CD14-positive monocyte (primary cell): ENCODE measurements around the gene NBDY. TPM values are rescaled to one million over a fixed set of nuclear protein-coding genes. Genes with fewer than 3 reads are reported as not detected.

Source experiments
- DNase-seq, 3 donors: peaks; one replicate each; pipeline ENCODE4 v3.0.0-alpha.2; 2011 to 2022
- H2AFZ ChIP-seq: 2 replicates; pipeline ENCODE4 v1.6.0; 2012; ENCODE audit warnings: mild to moderate bottlenecking, low read depth, low read length, inconsistent platforms; ENCODE audit not compliant: insufficient read depth, poor library complexity, severe bottlenecking
- H3K27ac ChIP-seq, 2 donors: 1 replicate in 1 of 2; 2 replicates in 1 of 2; pipeline ENCODE4 v1.5.1; 2012 to 2013; ENCODE audit warnings: low read length in 2 of 2, control low read depth in 1 of 2, inconsistent platforms in 1 of 2, low read depth in 1 of 2, mild to moderate bottlenecking in 1 of 2
- H3K27me3 ChIP-seq, 2 donors: one replicate each; pipeline versions ENCODE4 v1.6.0 to v1.6.1; 2011 to 2013; ENCODE audit warnings: low read length in 2 of 2; ENCODE audit not compliant: control insufficient read depth in 2 of 2, insufficient read depth in 2 of 2
- H3K36me3 ChIP-seq, 2 donors: replicated peaks in 1 of 2; 1 replicate in 1 of 2; 2 replicates in 1 of 2; pipeline versions ENCODE4 v1.5.1 to v1.6.1; 2012 to 2013; ENCODE audit warnings: low read length in 2 of 2, control low read depth in 1 of 2, inconsistent platforms in 1 of 2, mild to moderate bottlenecking in 1 of 2; ENCODE audit not compliant: insufficient read depth in 2 of 2, control insufficient read depth in 1 of 2
- H3K4me1 ChIP-seq, 2 donors: 1 replicate in 1 of 2; 2 replicates in 1 of 2; pipeline versions ENCODE4 v1.5.1 to v1.6.1; 2012 to 2013; ENCODE audit warnings: low read length in 2 of 2, control low read depth in 1 of 2, inconsistent platforms in 1 of 2, mild to moderate bottlenecking in 1 of 2, moderate library complexity in 1 of 2; ENCODE audit not compliant: insufficient read depth in 2 of 2, control insufficient read depth in 1 of 2
- H3K4me2 ChIP-seq: replicated peaks from 2 replicates; pipeline ENCODE3; 2012; ENCODE audit warnings: low read length, moderate library complexity, mild to moderate bottlenecking; ENCODE audit not compliant: poor library complexity, severe bottlenecking; ENCODE audit errors: extremely low read depth
- H3K4me3 ChIP-seq, 3 experiments: fragments of 200-600 bp in 1 of 3; sonication (generic) in 1 of 3; replicated peaks in 1 of 3; 1 replicate in 2 of 3; 2 replicates in 1 of 3; pipeline ENCODE4 v1.5.1; 2011 to 2013; ENCODE audit warnings: low read length in 3 of 3, mild to moderate bottlenecking in 3 of 3, control low read depth in 2 of 3, low read depth in 2 of 3, inconsistent platforms in 1 of 3, moderate library complexity in 1 of 3
- H3K79me2 ChIP-seq: 2 replicates; pipeline ENCODE4 v1.6.0; 2012; ENCODE audit warnings: mild to moderate bottlenecking, control low read depth, inconsistent platforms, low read length, moderate library complexity; ENCODE audit not compliant: insufficient read depth
- H3K9ac ChIP-seq: 2 replicates; pipeline ENCODE4 v1.6.0; 2017; ENCODE audit warnings: low read length, mild to moderate bottlenecking; ENCODE audit not compliant: insufficient read depth, poor library complexity, severe bottlenecking
- H3K9me3 ChIP-seq, 2 donors: replicated peaks in 1 of 2; 1 replicate in 1 of 2; 2 replicates in 1 of 2; pipeline versions ENCODE4 v1.5.1 to v1.6.1; 2012 to 2013; ENCODE audit warnings: low read length in 2 of 2, control low read depth in 1 of 2; ENCODE audit not compliant: control insufficient read depth in 1 of 2, insufficient read depth in 1 of 2
- H4K20me1 ChIP-seq: 2 replicates; pipeline ENCODE4 v1.6.0; 2012; ENCODE audit warnings: mild to moderate bottlenecking, low read length, control low read depth, moderate library complexity; ENCODE audit not compliant: insufficient read depth
- H3K27ac Mint-ChIP-seq, 7 donors: one replicate each; pipeline ENCODE4 v1.8.0; 2020; ENCODE audit warnings: mild to moderate bottlenecking in 7 of 7, mixed read lengths in 7 of 7, moderate library complexity in 6 of 7, inconsistent platforms in 2 of 7
- H3K27me3 Mint-ChIP-seq, 3 donors: one replicate each; pipeline ENCODE4 v1.8.0; 2021 to 2022; ENCODE audit warnings: low read depth in 3 of 3, mild to moderate bottlenecking in 3 of 3, mixed read lengths in 3 of 3, moderate library complexity in 3 of 3, inconsistent platforms in 1 of 3
- H3K36me3 Mint-ChIP-seq, 2 donors: one replicate each; pipeline ENCODE4 v1.8.0; 2020; ENCODE audit warnings: mixed read lengths in 2 of 2, inconsistent platforms in 1 of 2, mild to moderate bottlenecking in 1 of 2
- H3K4me1 Mint-ChIP-seq: one replicate; pipeline ENCODE4 v1.8.0; 2020; ENCODE audit warnings: mild to moderate bottlenecking, mixed read lengths
- H3K4me3 Mint-ChIP-seq, 2 donors: one replicate each; pipeline ENCODE4 v1.8.0; 2020; ENCODE audit warnings: mild to moderate bottlenecking in 2 of 2, mixed read lengths in 2 of 2, moderate library complexity in 1 of 2
- H3K9me3 Mint-ChIP-seq, 7 donors: one replicate each; pipeline ENCODE4 v1.8.0; 2020 to 2022; ENCODE audit warnings: mixed read lengths in 7 of 7, mild to moderate bottlenecking in 6 of 7, moderate library complexity in 6 of 7, inconsistent platforms in 2 of 7
- CTCF ChIP-seq: fragments of 200-600 bp; IDR thresholded peaks from one replicate; pipeline ENCODE4 v1.8.0; 2022; ENCODE audit warnings: antibody characterized with exemption, mild to moderate bottlenecking
- WGBS: methylation state at CpG from one replicate; pipeline ENCODE4 v1.1.5; 2013; ENCODE audit warnings: missing lambda C conversion rate; ENCODE audit not compliant: insufficient coverage; 5-methylcytosine and 5-hydroxymethylcytosine counted together
- intact Hi-C, 2 donors: fragments of 100-400 bp; cut with micrococcal nuclease; formaldehyde crosslinking; loops; one replicate each; pipeline versions ENCODE4 v1.15.0 to v1.15.1; 2023
- polyA plus RNA-seq, 3 donors: library from polyadenylated mRNA; depleted of rRNA in 1 of 3; unstranded in 2 of 3; stranded (reverse) in 1 of 3; fragments of 300-500 nt in 2 of 3; fragments of >200 nt in 1 of 3; fragmentation: Illumina TruSeq in 2 of 3; gene quantifications; 1 replicate in 2 of 3; 2 replicates in 1 of 3; pipeline ENCODE4 v1.2.3, GENCODE V29; 2012 to 2021

The NBDY gene
- polyA plus RNA-seq, 3 donors, result 14.4 to 24.9 (median 22.1) TPM

GRCh38 chrX:56757327-56757726, 28.3 kb downstream of the NBDY start:
- no peak overlapping the region for H2AFZ ChIP-seq
- no peaks in the 10 kb centered on the region for H3K36me3 ChIP-seq
- no peaks in the 10 kb centered on the region for H4K20me1 ChIP-seq
- H3K4me3 ChIP-seq, result no peak overlapping the region
- H3K27me3 Mint-ChIP-seq, result peaks cover 0 to 31% (median 1%) of the 10 kb centered on the region in 3 donors
- H3K36me3 Mint-ChIP-seq, result no peaks in the 10 kb centered on the region
- no peak overlapping the region for H3K9ac ChIP-seq
- H3K4me1 Mint-ChIP-seq, result peaks cover 22% of the 10 kb centered on the region
- 65% methylated on average over 3 of the region's 7 CpGs for WGBS
- H3K27me3 ChIP-seq, result peaks cover 0 to 2% of the 10 kb centered on the region in 2 donors
- H3K27ac Mint-ChIP-seq, result peak overlapping the region in 2 of 7 donors; percentile 21 to 27
- H3K4me2 ChIP-seq, result no peak overlapping the region
- no peak overlapping the region for H3K4me3 Mint-ChIP-seq
- no peak overlapping the region for H3K27ac ChIP-seq
- no peaks in the 10 kb centered on the region for H3K79me2 ChIP-seq
- intact Hi-C loops, result no loop called here
- H3K4me1 ChIP-seq, result peaks cover 4 to 6% of the 10 kb centered on the region in 2 donors
- no peaks in the 10 kb centered on the region for H3K9me3 ChIP-seq
- H3K9me3 Mint-ChIP-seq, result peaks cover 0 to 3% (median 0%) of the 10 kb centered on the region in 7 donors
- no peak for TF ChIP-seq CTCF
- no peak for DNase-seq

GRCh38 chrX:56758456-56758855, 29.4 kb downstream of the NBDY start:
- Histone ChIP-seq H2AFZ (no peak overlapping the region), H3K27me3 (no peaks in the 10 kb centered on the region), H3K36me3 (no peaks in the 10 kb centered on the region), H3K4me3 (no peak overlapping the region), H3K4me2 (no peak overlapping the region), H3K9me3 (no peaks in the 10 kb centered on the region), H3K4me1 (peaks cover 6 to 14% of the 10 kb centered on the region in 2 donors), H3K79me2 (no peaks in the 10 kb centered on the region), H3K9ac (no peak overlapping the region), H4K20me1 (no peaks in the 10 kb centered on the region), H3K27ac (no peak overlapping the region)
- H3K4me3 Mint-ChIP-seq, result no peak overlapping the region
- intact Hi-C loops, result no loop called here
- WGBS, result 100% methylated on average over 3 of the region's 4 CpGs
- H3K36me3 Mint-ChIP-seq, result peaks cover 0 to 2% of the 10 kb centered on the region in 2 donors
- no peak for TF ChIP-seq CTCF
- H3K27ac Mint-ChIP-seq, result no peak overlapping the region
- peaks cover 0 to 26% (median 1%) of the 10 kb centered on the region in 3 donors for H3K27me3 Mint-ChIP-seq
- peaks cover 24% of the 10 kb centered on the region for H3K4me1 Mint-ChIP-seq
- peaks cover 0 to 3% (median 0%) of the 10 kb centered on the region in 7 donors for H3K9me3 Mint-ChIP-seq
- DNase-seq, result no peak
